ENCODE results near the gene SH3RF3. TPM values are rescaled to one million over a fixed set of nuclear protein-coding genes. Genes with fewer than 3 reads are reported as not detected.
A peak's percentile ranks its signal among the peaks of the same experiment; 100 is the strongest.

Gene SH3RF3
- total and polyA plus RNA-seq, 9 of the 15 experiments (the other 6 are each of a cell fraction or from before 2014, with no cell fraction given), result 0.02 TPM; not detected in 8

- in situ Hi-C loops (cut with MboI) (no loop called here), intact Hi-C loops (cut with micrococcal nuclease) (no loop called here)
- FAIRE-seq (no peak), ATAC-seq (peak; percentile 72; the same call in 2 of the 3 replicates), DNase-seq (ENCODE audit: extremely low read depth in 1 of 4, low spot score in 3 of 4) (no peak)
- Histone ChIP-seq H3K9me3 (replicated peaks; ENCODE audit: control insufficient read depth, insufficient read depth, low read depth, low read length) (no peaks in the 10 kb centered on the region), H3K27me3 (ENCODE audit: control insufficient read depth in 2 of 2, insufficient read depth in 2 of 2, low read length in 2 of 2) (peaks cover 12 to 52% of the 10 kb centered on the region in 2 experiments; a peak in 3 of 5 replicates), H3K9ac (ENCODE audit: insufficient read depth in 1 of 2, low read depth in 2 of 2, low read length in 2 of 2) (no peak overlapping the region), H3K36me3 (ENCODE audit: control insufficient read depth, insufficient read depth, low read length) (no peaks in the 10 kb centered on the region), H3K4me1 (replicated peaks in 1 of 2; ENCODE audit: control insufficient read depth in 2 of 2, insufficient read depth in 2 of 2, low read length in 2 of 2) (no peaks in the 10 kb centered on the region), H3K27ac (ENCODE audit: extremely low read depth, low read depth, low read length) (no peak overlapping the region), H4K20me1 (replicated peaks; ENCODE audit: control insufficient read depth, insufficient read depth, low read length) (no peaks in the 10 kb centered on the region), H3K9me1 (ENCODE audit: control insufficient read depth, insufficient read depth, low read length) (no peaks in the 10 kb centered on the region), H3K4me3 (no peak overlapping the region), H2AFZ (ENCODE audit: low read depth, low read length) (no peak overlapping the region), H3K4me2 (ENCODE audit: insufficient read depth, low read length) (no peak overlapping the region), H3K79me2 (ENCODE audit: control insufficient read depth, insufficient read depth, low read length) (no peaks in the 10 kb centered on the region)
- 0% methylated on average over 18 of the region's 18 CpGs for WGBS (ENCODE audit: insufficient coverage, low coverage, missing lambda C conversion rate)
- ChIA-PET CTCF (ENCODE audit: low intra/inter-chr PET ratio) (no interaction called here), POLR2A (interaction anchor here (0.5 kb wide), 1 partner anchor 20 kb away, joined by 3 read pairs; no protein-coding TSS in a partner anchor)
- BruUV-seq (replicated peaks), result no TSS peak
- TF ChIP-seq ILF3 (IDR thresholded peaks at IDR 0.05; ENCODE audit: borderline replicate concordance) (no peak), MAFK (IDR thresholded peaks at IDR 0.05; ENCODE audit: low read length) (no peak), CTCF (IDR thresholded peaks at IDR 0.05 in 2 of 3, conservative IDR thresholded peaks at IDR 0.05 in 1 of 3; ENCODE audit: insufficient read depth in 2 of 3, low read depth in 1 of 3, low read length in 3 of 3) (0 out of 6 replicates have a peak, but pooled peaks of 1 of the 3 experiments have one; percentile 16), CBX3 (IDR thresholded peaks at IDR 0.05; ENCODE audit: borderline replicate concordance in 1 of 2, low read length in 2 of 2) (no peak)
These were observed 220.8 kb downstream of the SH3RF3 start for GRCh38 chr2:109349503-109350465.
